ENCODE results near the gene VTCN1. TPM values are rescaled to one million over a fixed set of nuclear protein-coding genes. Genes with fewer than 3 reads are reported as not detected.
"Not testable (repeated sequence)": the region's sequence is repeated elsewhere in the genome, so short reads cannot be mapped to it uniquely, and the experiment has no call there.

VTCN1 gene
- total and polyA plus RNA-seq, 2 of the 13 experiments (the other 11 are each of a cell fraction or from before 2014, with no cell fraction given) = not detected

DNA sequence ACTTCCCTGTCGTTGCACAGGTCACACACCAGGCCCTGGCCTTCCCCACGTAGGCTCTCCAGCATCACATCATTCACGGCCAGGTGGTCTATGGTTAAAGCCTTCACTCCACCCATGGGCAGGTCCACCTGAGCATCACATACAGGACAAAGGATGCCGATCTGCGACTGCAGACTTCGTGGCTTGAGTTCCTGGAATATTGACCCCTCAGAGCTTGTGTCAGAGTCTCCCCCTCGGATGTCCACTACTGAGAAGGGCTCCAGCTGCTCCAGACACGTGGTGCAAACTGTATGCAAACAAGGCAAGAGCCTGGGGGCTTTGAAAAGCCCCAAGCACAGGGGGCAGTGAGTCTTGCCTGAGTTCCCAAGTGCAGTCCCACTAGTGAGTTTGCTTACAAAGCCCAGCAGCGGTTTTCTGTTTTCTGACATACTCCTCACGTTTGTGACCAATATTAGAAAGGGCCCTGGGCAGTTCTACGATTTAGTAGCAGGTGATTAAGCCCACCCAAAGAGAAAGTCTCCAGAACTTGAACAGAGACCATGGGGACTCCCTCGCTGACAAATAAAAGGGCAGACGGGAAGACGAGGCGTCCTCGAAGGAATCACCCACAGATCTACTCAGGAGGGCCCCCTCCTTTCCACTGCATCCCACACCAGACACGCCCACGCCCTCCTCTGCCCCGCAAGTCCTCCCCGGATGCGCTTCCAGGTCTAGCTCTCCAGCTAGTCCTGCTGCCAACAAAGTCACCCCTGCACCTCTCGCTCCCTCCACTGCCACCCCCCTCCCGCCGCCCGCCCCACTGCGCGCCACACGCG lies 89.7 kb downstream of the VTCN1 start:
- Histone ChIP-seq H3K27ac (ENCODE audit: extremely low read length, insufficient read depth, low read length) (peak overlapping the region; percentile 43), H3K9me3 (ENCODE audit: low read length) (no peaks in the 10 kb centered on the region), H4K20me1 (ENCODE audit: insufficient read depth, low read length) (no peaks in the 10 kb centered on the region), H3K36me3 (replicated peaks in 1 of 2; ENCODE audit: control insufficient read depth in 1 of 2, insufficient read depth in 2 of 2, low read length in 2 of 2) (no peaks in the 10 kb centered on the region), H3K4me3 (replicated peaks in 1 of 3; ENCODE audit: insufficient read depth in 1 of 3, low read depth in 2 of 3, low read length in 3 of 3) (peak overlapping the region; percentile 47 to 77 (median 71)), H3K4me2 (ENCODE audit: low read depth, low read length) (peak overlapping the region; percentile 92), H3K9ac (ENCODE audit: insufficient read depth, low read depth, low read length) (peak overlapping the region; percentile 58), H3K4me1 (ENCODE audit: insufficient read depth, low read length) (peaks cover 19% of the 10 kb centered on the region), H3K79me2 (ENCODE audit: insufficient read depth, low read length) (no peaks in the 10 kb centered on the region), H3K27me3 (ENCODE audit: control insufficient read depth in 1 of 2, insufficient read depth in 2 of 2, low read length in 2 of 2) (no peaks in the 10 kb centered on the region; a peak in 1 of 5 replicates), H2AFZ (ENCODE audit: low read length) (no peak overlapping the region)
- in situ Hi-C loops (cut with HindIII; ENCODE audit: extremely low pct_ligation_motif_present, low pct_unique_long_range_greater_than_20kb) = no loop called here
- DNase-seq (ENCODE audit: low spot score) (peak; percentile 4), ATAC-seq (peak; percentile 49), FAIRE-seq (no peak)
- POLR2A ChIA-PET = no interaction called here
- BruUV-seq (replicated peaks) = no TSS peak
- intact Hi-C loops (cut with micrococcal nuclease; ENCODE audit: unreplicated experiment) = loop anchor here (2.0 to 10.0 kb wide), 3 partner anchors 51 to 244 kb away; partner anchors contain the start of gene MAN1A2
- TF ChIP-seq PHF21A (CRISPR knock-in tag; IDR thresholded peaks at IDR 0.05) = no peak
- TF ChIP-seq ARNT (IDR thresholded peaks at IDR 0.05) = no peak
- TF ChIP-seq ZNF263 (CRISPR knock-in tag; IDR thresholded peaks at IDR 0.05) = peak; percentile 58
- TF ChIP-seq ZC3H4 (CRISPR knock-in tag; IDR thresholded peaks at IDR 0.05; ENCODE audit: borderline replicate concordance) = no peak
- 0 out of 3 replicates have a peak, but pooled peaks have one; percentile 25 for TF ChIP-seq MXI1 (IDR thresholded peaks at IDR 0.05; ENCODE audit: borderline replicate concordance, low read depth, low read length)
- TF ChIP-seq NONO (IDR thresholded peaks at IDR 0.05) = no peak
- 0 out of 2 replicates have a peak, but pooled peaks have one; percentile 20 for TF ChIP-seq NONO (CRISPR knock-in tag; conservative IDR thresholded peaks at IDR 0.05)
- CTCF ChIA-PET (ENCODE audit: low intra/inter-chr PET ratio, low total read pairs) = no interaction called here
- 6% methylated on average over 21 of the region's 29 CpGs for WGBS (ENCODE audit: low lambda C conversion rate)

DNA sequence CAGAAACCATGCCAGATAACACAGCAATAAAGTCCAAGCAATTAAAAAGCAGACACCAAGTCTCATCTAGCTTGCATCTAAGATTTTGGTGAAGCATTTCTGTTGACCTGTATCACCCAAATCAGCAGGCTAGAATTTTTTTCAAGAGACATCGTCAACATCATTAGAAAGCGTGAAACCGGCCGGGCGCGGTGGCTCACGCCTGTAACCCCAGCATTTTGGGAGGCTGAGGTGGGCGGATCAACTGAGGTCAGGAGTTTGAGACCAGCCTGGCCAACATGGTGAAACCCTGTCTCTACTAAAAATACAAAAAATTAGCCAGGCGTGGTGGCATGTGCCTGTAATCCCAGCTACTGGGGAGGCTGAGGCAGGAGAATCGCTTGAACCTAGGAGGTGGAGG lies 91.6 kb downstream of the VTCN1 start:
- H4K20me1 ChIP-seq (ENCODE audit: insufficient read depth, low read length); DNase-seq (ENCODE audit: low spot score); H3K36me3 ChIP-seq (replicated peaks in 1 of 2; ENCODE audit: control insufficient read depth in 1 of 2, insufficient read depth in 2 of 2, low read length in 2 of 2); H3K9ac ChIP-seq (ENCODE audit: insufficient read depth, low read depth, low read length); FAIRE-seq; in situ Hi-C loops (cut with HindIII; ENCODE audit: extremely low pct_ligation_motif_present, low pct_unique_long_range_greater_than_20kb); H3K4me3 ChIP-seq (replicated peaks in 1 of 3; ENCODE audit: insufficient read depth in 1 of 3, low read depth in 2 of 3, low read length in 3 of 3); H3K79me2 ChIP-seq (ENCODE audit: insufficient read depth, low read length); BruUV-seq (replicated peaks); H3K27ac ChIP-seq (ENCODE audit: extremely low read length, insufficient read depth, low read length); H3K9me3 ChIP-seq (ENCODE audit: low read length); H2AFZ ChIP-seq (ENCODE audit: low read length); H3K4me2 ChIP-seq (ENCODE audit: low read depth, low read length); POLR2A ChIA-PET; intact Hi-C loops (cut with micrococcal nuclease; ENCODE audit: unreplicated experiment); ATAC-seq; CTCF ChIA-PET (ENCODE audit: low intra/inter-chr PET ratio, low total read pairs); H3K27me3 ChIP-seq (ENCODE audit: control insufficient read depth in 1 of 2, insufficient read depth in 2 of 2, low read length in 2 of 2): not testable (repeated sequence)
- H3K4me1 ChIP-seq (ENCODE audit: insufficient read depth, low read length) = peaks cover 19% of the 10 kb centered on the region
- WGBS (ENCODE audit: low lambda C conversion rate) = 98% methylated on average over 10 of the region's 10 CpGs

Data from HepG2 (cell line).